NCI-H146 (cell line): Measurements from ENCODE around the gene GTF2H3.
A peak's percentile ranks its signal among the peaks of the same experiment; 100 is the strongest.

ENCODE experiments used
- DNase-seq: peaks from one replicate; lab custom pipeline; 2025; lab: John Stamatoyannopoulos, UW

Gene GTF2H3

GRCh38 chr12:123645878-123646277 lies 12.2 kb downstream of the GTF2H3 start:
- no peak for DNase-seq

- no peak for DNase-seq
Measured at GRCh38 chr12:123648401-123648800, 14.8 kb downstream of the GTF2H3 start.

GRCh38 chr12:123654129-123654701 lies 20.6 kb downstream of the GTF2H3 start:
- no peak for DNase-seq

- no peak for DNase-seq
Measured at GRCh38 chr12:123655420-123655819, 21.8 kb downstream of the GTF2H3 start.

- no peak for DNase-seq
Measured at GRCh38 chr12:123656392-123656791, 22.8 kb downstream of the GTF2H3 start.

GRCh38 chr12:123657211-123657610 lies 23.6 kb downstream of the GTF2H3 start:
- DNase-seq = no peak

GRCh38 chr12:123659996-123660727 lies 26.5 kb downstream of the GTF2H3 start:
- DNase-seq = no peak

GRCh38 chr12:123667771-123668170 lies 34.1 kb downstream of the GTF2H3 start:
- no peak for DNase-seq

GRCh38 chr12:123670882-123671728 lies 37.5 kb downstream of the GTF2H3 start, which contains the start of gene TCTN2:
Gene TCTN2, plus strand, starts transcription at chr12:123671113. Its CDS starts 128 bp downstream, at chr12:123671241.
- peak; percentile 92 for DNase-seq

- no peak for DNase-seq
Measured at GRCh38 chr12:123671876-123672275, 38.2 kb downstream of the GTF2H3 start.

GRCh38 chr12:123675436-123675835 lies 41.8 kb downstream of the GTF2H3 start:
- DNase-seq = no peak

- no peak for DNase-seq
Measured at GRCh38 chr12:123676616-123677320, 43.1 kb downstream of the GTF2H3 start.

- no peak for DNase-seq
Measured at GRCh38 chr12:123678981-123679380, 45.4 kb downstream of the GTF2H3 start.

- no peak for DNase-seq
Measured at GRCh38 chr12:123681605-123682004, 48.0 kb downstream of the GTF2H3 start.

GRCh38 chr12:123683964-123684363 lies 50.3 kb downstream of the GTF2H3 start:
- no peak for DNase-seq

GRCh38 chr12:123686636-123687190 lies 53.1 kb downstream of the GTF2H3 start:
- no peak for DNase-seq

GRCh38 chr12:123690191-123690840 lies 56.7 kb downstream of the GTF2H3 start:
- DNase-seq = no peak

- no peak for DNase-seq
Measured at GRCh38 chr12:123696207-123696606, 62.6 kb downstream of the GTF2H3 start.

- DNase-seq = peak; percentile 58
Measured at GRCh38 chr12:123696646-123697045, 63.0 kb downstream of the GTF2H3 start.

GRCh38 chr12:123705935-123706334 lies 72.3 kb downstream of the GTF2H3 start:
- DNase-seq = no peak

GRCh38 chr12:123707466-123707865 lies 73.8 kb downstream of the GTF2H3 start:
- no peak for DNase-seq
